ENCODE data around the gene TRIM21. TPM values are rescaled to one million over a fixed set of nuclear protein-coding genes. Genes with fewer than 3 reads are reported as not detected.

TRIM21 gene
- total RNA-seq, 1 experiment from 2014 or later: 7.6 TPM

DNA sequence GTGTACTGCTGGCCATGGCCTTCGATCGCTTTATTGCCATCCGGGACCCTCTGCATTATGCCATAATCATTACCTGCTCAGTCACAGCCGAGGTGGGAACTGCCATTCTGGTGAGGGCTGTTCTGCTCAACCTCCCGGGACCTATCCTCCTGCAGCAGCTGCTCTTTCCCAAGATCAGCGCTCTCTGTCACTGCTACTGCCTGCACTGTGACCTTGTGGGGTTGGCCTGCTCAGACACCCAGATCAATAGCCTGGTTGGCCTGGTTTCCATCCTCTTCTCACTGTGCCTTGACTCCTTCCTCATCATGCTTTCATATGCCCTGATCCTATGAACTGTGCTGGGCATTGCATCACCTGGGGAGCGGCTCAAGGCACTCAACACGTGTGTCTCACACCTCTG lies 24.9 kb upstream of the TRIM21 start:
- POLR2A ChIA-PET: no interaction called here
- CTCF ChIA-PET: no interaction called here

DNA sequence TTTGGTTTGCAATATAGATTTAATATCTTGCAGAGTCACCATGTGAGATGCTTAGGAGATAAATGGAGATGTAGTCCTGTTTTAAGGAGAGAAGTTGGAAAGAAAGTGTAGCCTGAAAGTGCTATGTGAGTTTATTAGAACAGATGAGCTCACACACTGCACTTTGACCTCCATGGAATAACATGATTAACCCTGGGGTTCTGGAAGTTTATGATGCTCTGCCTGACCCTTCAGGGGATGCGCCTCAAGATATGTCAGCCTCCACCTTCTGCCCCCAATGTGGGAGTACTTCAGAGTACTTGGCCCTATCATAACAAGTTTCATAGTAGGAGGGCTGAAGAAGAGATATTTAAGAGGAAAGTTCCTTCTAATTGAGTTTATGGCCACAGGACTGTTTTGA lies 23.3 kb upstream of the TRIM21 start:
- no peaks in the 10 kb centered on the region for H4K20me1 ChIP-seq (ENCODE audit: insufficient read depth)
- peaks cover 6% of the 10 kb centered on the region; the same call in 1 of the 2 replicates for H3K27me3 ChIP-seq (ENCODE audit: insufficient read depth, low read length)
- no TSS peak for BruUV-seq (replicated peaks)
- no peak overlapping the region for H3K4me3 ChIP-seq (replicated peaks in 1 of 2; ENCODE audit: low read depth in 1 of 2, low read length in 2 of 2)
- ChIA-PET RAD21 (ENCODE audit: low non-redundant PET in 1 of 2, low total read pairs in 2 of 2, uncharacterized antibody in 2 of 2, unreplicated experiment in 2 of 2) (no interaction called here), POLR2A (no interaction called here), CTCF (no interaction called here)
- H3K9ac ChIP-seq (ENCODE audit: low read length): no peak overlapping the region
- H2AFZ ChIP-seq (ENCODE audit: low read depth, low read length, poor library complexity, severe bottlenecking): no peak overlapping the region
- no peaks in the 10 kb centered on the region for H3K79me2 ChIP-seq (ENCODE audit: insufficient read depth, low read length)
- H3K27ac ChIP-seq (ENCODE audit: low read depth, low read length): no peak overlapping the region
- H3K4me1 ChIP-seq (ENCODE audit: control insufficient read depth in 1 of 2, insufficient read depth in 2 of 2, low read length in 2 of 2): no peaks in the 10 kb centered on the region
- DNase-seq (ENCODE audit: low read depth, low spot score) (no peak), ATAC-seq (no peak)
- H3K9me3 ChIP-seq (ENCODE audit: control insufficient read depth in 1 of 2, insufficient read depth in 1 of 2, low read depth in 1 of 2, low read length in 2 of 2): no peaks in the 10 kb centered on the region
- H3K4me2 ChIP-seq (ENCODE audit: low read length): no peak overlapping the region
- intact Hi-C loops (cut with micrococcal nuclease): no loop called here
- H3K36me3 ChIP-seq (ENCODE audit: control insufficient read depth in 1 of 2, insufficient read depth in 2 of 2, low read length in 2 of 2): no peaks in the 10 kb centered on the region
- no peaks in the 10 kb centered on the region for H3K9me2 ChIP-seq (ENCODE audit: insufficient read depth)
- TF ChIP-seq FOSL1 (IDR thresholded peaks at IDR 0.05; ENCODE audit: low read depth) (no peak), ZNF274 (IDR thresholded peaks at IDR 0.05; ENCODE audit: low read depth, low read length) (no peak), ELF1 (IDR thresholded peaks at IDR 0.05; ENCODE audit: borderline replicate concordance, low read depth) (no peak), POLR2AphosphoS5 (IDR thresholded peaks at IDR 0.05; ENCODE audit: low read depth, low read length) (no peak), POLR2A (IDR thresholded peaks at IDR 0.05; ENCODE audit: borderline replicate concordance, extremely low read depth, insufficient read depth, insufficient read length) (no peak), JUND (IDR thresholded peaks at IDR 0.05) (no peak), EGR1 (IDR thresholded peaks at IDR 0.05; ENCODE audit: low read depth) (no peak), ZFX (IDR thresholded peaks at IDR 0.05) (no peak)
- TF ChIP-seq, protein P1, sequence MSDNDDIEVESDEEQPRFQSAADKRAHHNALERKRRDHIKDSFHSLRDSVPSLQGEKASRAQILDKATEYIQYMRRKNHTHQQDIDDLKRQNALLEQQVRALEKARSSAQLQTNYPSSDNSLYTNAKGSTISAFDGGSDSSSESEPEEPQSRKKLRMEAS (IDR thresholded peaks at IDR 0.05): no peak
- TF ChIP-seq, protein P2, sequence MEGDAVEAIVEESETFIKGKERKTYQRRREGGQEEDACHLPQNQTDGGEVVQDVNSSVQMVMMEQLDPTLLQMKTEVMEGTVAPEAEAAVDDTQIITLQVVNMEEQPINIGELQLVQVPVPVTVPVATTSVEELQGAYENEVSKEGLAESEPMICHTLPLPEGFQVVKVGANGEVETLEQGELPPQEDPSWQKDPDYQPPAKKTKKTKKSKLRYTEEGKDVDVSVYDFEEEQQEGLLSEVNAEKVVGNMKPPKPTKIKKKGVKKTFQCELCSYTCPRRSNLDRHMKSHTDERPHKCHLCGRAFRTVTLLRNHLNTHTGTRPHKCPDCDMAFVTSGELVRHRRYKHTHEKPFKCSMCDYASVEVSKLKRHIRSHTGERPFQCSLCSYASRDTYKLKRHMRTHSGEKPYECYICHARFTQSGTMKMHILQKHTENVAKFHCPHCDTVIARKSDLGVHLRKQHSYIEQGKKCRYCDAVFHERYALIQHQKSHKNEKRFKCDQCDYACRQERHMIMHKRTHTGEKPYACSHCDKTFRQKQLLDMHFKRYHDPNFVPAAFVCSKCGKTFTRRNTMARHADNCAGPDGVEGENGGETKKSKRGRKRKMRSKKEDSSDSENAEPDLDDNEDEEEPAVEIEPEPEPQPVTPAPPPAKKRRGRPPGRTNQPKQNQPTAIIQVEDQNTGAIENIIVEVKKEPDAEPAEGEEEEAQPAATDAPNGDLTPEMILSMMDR (IDR thresholded peaks at IDR 0.05 in 2 of 3, conservative IDR thresholded peaks at IDR 0.05 in 1 of 3; ENCODE audit: borderline replicate concordance in 1 of 3, insufficient read depth in 1 of 3, low read depth in 2 of 3, low read length in 2 of 3): no peak
- TF ChIP-seq, protein P3, sequence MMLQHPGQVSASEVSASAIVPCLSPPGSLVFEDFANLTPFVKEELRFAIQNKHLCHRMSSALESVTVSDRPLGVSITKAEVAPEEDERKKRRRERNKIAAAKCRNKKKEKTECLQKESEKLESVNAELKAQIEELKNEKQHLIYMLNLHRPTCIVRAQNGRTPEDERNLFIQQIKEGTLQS (IDR thresholded peaks at IDR 0.05): no peak
- TF ChIP-seq, protein P4, sequence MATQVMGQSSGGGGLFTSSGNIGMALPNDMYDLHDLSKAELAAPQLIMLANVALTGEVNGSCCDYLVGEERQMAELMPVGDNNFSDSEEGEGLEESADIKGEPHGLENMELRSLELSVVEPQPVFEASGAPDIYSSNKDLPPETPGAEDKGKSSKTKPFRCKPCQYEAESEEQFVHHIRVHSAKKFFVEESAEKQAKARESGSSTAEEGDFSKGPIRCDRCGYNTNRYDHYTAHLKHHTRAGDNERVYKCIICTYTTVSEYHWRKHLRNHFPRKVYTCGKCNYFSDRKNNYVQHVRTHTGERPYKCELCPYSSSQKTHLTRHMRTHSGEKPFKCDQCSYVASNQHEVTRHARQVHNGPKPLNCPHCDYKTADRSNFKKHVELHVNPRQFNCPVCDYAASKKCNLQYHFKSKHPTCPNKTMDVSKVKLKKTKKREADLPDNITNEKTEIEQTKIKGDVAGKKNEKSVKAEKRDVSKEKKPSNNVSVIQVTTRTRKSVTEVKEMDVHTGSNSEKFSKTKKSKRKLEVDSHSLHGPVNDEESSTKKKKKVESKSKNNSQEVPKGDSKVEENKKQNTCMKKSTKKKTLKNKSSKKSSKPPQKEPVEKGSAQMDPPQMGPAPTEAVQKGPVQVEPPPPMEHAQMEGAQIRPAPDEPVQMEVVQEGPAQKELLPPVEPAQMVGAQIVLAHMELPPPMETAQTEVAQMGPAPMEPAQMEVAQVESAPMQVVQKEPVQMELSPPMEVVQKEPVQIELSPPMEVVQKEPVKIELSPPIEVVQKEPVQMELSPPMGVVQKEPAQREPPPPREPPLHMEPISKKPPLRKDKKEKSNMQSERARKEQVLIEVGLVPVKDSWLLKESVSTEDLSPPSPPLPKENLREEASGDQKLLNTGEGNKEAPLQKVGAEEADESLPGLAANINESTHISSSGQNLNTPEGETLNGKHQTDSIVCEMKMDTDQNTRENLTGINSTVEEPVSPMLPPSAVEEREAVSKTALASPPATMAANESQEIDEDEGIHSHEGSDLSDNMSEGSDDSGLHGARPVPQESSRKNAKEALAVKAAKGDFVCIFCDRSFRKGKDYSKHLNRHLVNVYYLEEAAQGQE (IDR thresholded peaks at IDR 0.05; ENCODE audit: low read depth): no peak
- TF ChIP-seq, protein P5, sequence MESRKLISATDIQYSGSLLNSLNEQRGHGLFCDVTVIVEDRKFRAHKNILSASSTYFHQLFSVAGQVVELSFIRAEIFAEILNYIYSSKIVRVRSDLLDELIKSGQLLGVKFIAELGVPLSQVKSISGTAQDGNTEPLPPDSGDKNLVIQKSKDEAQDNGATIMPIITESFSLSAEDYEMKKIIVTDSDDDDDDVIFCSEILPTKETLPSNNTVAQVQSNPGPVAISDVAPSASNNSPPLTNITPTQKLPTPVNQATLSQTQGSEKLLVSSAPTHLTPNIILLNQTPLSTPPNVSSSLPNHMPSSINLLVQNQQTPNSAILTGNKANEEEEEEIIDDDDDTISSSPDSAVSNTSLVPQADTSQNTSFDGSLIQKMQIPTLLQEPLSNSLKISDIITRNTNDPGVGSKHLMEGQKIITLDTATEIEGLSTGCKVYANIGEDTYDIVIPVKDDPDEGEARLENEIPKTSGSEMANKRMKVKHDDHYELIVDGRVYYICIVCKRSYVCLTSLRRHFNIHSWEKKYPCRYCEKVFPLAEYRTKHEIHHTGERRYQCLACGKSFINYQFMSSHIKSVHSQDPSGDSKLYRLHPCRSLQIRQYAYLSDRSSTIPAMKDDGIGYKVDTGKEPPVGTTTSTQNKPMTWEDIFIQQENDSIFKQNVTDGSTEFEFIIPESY (IDR thresholded peaks at IDR 0.05; ENCODE audit: extremely low read depth, insufficient replicate concordance, low read length): no peak

More for the DNA sequence above, 24.9 kb upstream of the TRIM21 start:
- Histone ChIP-seq H3K27me3 (ENCODE audit: insufficient read depth, low read length) (peaks cover 6% of the 10 kb centered on the region; the same call in 1 of the 2 replicates), H3K4me2 (ENCODE audit: low read length) (no peak overlapping the region), H3K9me2 (ENCODE audit: insufficient read depth) (no peaks in the 10 kb centered on the region), H3K4me1 (ENCODE audit: control insufficient read depth in 1 of 2, insufficient read depth in 2 of 2, low read length in 2 of 2) (no peaks in the 10 kb centered on the region), H2AFZ (ENCODE audit: low read depth, low read length, poor library complexity, severe bottlenecking) (no peak overlapping the region), H4K20me1 (ENCODE audit: insufficient read depth) (no peaks in the 10 kb centered on the region), H3K9ac (ENCODE audit: low read length) (no peak overlapping the region), H3K36me3 (ENCODE audit: control insufficient read depth in 1 of 2, insufficient read depth in 2 of 2, low read length in 2 of 2) (no peaks in the 10 kb centered on the region), H3K79me2 (ENCODE audit: insufficient read depth, low read length) (no peaks in the 10 kb centered on the region), H3K4me3 (replicated peaks in 1 of 2; ENCODE audit: low read depth in 1 of 2, low read length in 2 of 2) (no peak overlapping the region), H3K27ac (ENCODE audit: low read depth, low read length) (no peak overlapping the region), H3K9me3 (ENCODE audit: control insufficient read depth in 1 of 2, insufficient read depth in 1 of 2, low read depth in 1 of 2, low read length in 2 of 2) (no peaks in the 10 kb centered on the region)
- DNase-seq (ENCODE audit: low read depth, low spot score): no peak
- BruUV-seq (replicated peaks): no TSS peak
- intact Hi-C loops (cut with micrococcal nuclease): no loop called here
- no peak for ATAC-seq
- RAD21 ChIA-PET (ENCODE audit: low non-redundant PET in 1 of 2, low total read pairs in 2 of 2, uncharacterized antibody in 2 of 2, unreplicated experiment in 2 of 2): no interaction called here
- no peak for TF ChIP-seq EZH2 (IDR thresholded peaks at IDR 0.05)
